ENCODE measurements around the gene IGFALS. TPM values are rescaled to one million over a fixed set of nuclear protein-coding genes. Genes with fewer than 3 reads are reported as not detected.

The IGFALS gene
- total RNA-seq (1 to 10 TPM; 1.1 to 2.2 (median 1.5) TPM), polyA plus RNA-seq (1 to 10 TPM in 2 of 3 donors, under 1 TPM in 1; 0.46 to 2.0 (median 1.2) TPM)

GRCh38 chr16:1793578-1794220, at the start of gene IGFALS:
Gene IGFALS (minus strand): TSS chr16:1793705. CDS start chr16:1793652, 53 bp downstream.
- H3K4me3 ChIP-seq, result no peak within 1 kb of the TSS
- intact Hi-C loops (cut with DNase I), result no loop called here
- H3K9me3 ChIP-seq, result no peaks in the 10 kb centered on the region
- no peak for TF ChIP-seq EP300 (IDR thresholded peaks at IDR 0.05)
- no peak for TF ChIP-seq POLR2AphosphoS5 (IDR thresholded peaks at IDR 0.05)
- TF ChIP-seq CTCF (IDR thresholded peaks at IDR 0.05), result no peak
- no peak for TF ChIP-seq POLR2A (IDR thresholded peaks at IDR 0.05)
- H3K27ac ChIP-seq, result no peak within 1 kb of the TSS
- DNase-seq, result no peak
- no peaks in the 10 kb centered on the region for H3K27me3 ChIP-seq
- no peaks in the 10 kb centered on the region for H3K4me1 ChIP-seq
- 20 to 64% methylated on average over 28 of the region's 28 CpGs for WGBS, 2 donors
- peaks cover 0 to 28% (median 9%) of the 10 kb centered on the region in 4 donors for H3K36me3 ChIP-seq

- no peak overlapping the region for H3K27ac ChIP-seq
- no peaks in the 10 kb centered on the region for H3K9me3 ChIP-seq
- no peaks in the 10 kb centered on the region for H3K27me3 ChIP-seq
- intact Hi-C loops (cut with DNase I), result no loop called here
- 65 to 73% methylated on average over 9 of the region's 9 CpGs for WGBS, 2 donors
- no peak for TF ChIP-seq POLR2A (IDR thresholded peaks at IDR 0.05)
- no peak for TF ChIP-seq CTCF (IDR thresholded peaks at IDR 0.05)
- no peak for TF ChIP-seq EP300 (IDR thresholded peaks at IDR 0.05)
- TF ChIP-seq POLR2AphosphoS5 (IDR thresholded peaks at IDR 0.05), result no peak
- H3K4me1 ChIP-seq, result no peaks in the 10 kb centered on the region
- no peak overlapping the region for H3K4me3 ChIP-seq
- H3K36me3 ChIP-seq, result peaks cover 0 to 5% (median 0%) of the 10 kb centered on the region in 4 donors
- DNase-seq, result no peak
These were observed 46.0 kb upstream of the IGFALS start for GRCh38 chr16:1839554-1839953.

- WGBS, 2 donors, result 82 to 85% methylated on average over 5 of the region's 5 CpGs
- Histone ChIP-seq H3K4me3 (no peak overlapping the region), H3K36me3 (peaks cover 0 to 12% (median 0%) of the 10 kb centered on the region in 4 donors), H3K4me1 (peaks cover 0 to 4% (median 3%) of the 10 kb centered on the region in 4 donors), H3K27ac (no peak overlapping the region), H3K27me3 (no peaks in the 10 kb centered on the region), H3K9me3 (no peaks in the 10 kb centered on the region)
- TF ChIP-seq EP300 (IDR thresholded peaks at IDR 0.05), result no peak
- no peak for TF ChIP-seq CTCF (IDR thresholded peaks at IDR 0.05)
- TF ChIP-seq POLR2A (IDR thresholded peaks at IDR 0.05), result no peak
- no peak for TF ChIP-seq POLR2AphosphoS5 (IDR thresholded peaks at IDR 0.05)
- intact Hi-C loops (cut with DNase I), result no loop called here
- no peak for DNase-seq
These were observed 40.6 kb upstream of the IGFALS start for GRCh38 chr16:1834096-1834495.

- intact Hi-C loops (cut with DNase I), result no loop called here
- Histone ChIP-seq H3K27me3 (no peaks in the 10 kb centered on the region), H3K9me3 (no peaks in the 10 kb centered on the region), H3K4me1 (peaks cover 0 to 16% (median 15%) of the 10 kb centered on the region in 4 donors), H3K36me3 (peaks cover 0 to 13% (median 0%) of the 10 kb centered on the region in 4 donors), H3K4me3 (no peak overlapping the region), H3K27ac (no peak overlapping the region)
- WGBS, 2 donors, result 72 to 83% methylated on average over 9 of the region's 9 CpGs
- DNase-seq, result no peak
- no peak for TF ChIP-seq EP300 (IDR thresholded peaks at IDR 0.05)
- no peak for TF ChIP-seq POLR2A (IDR thresholded peaks at IDR 0.05)
- TF ChIP-seq POLR2AphosphoS5 (IDR thresholded peaks at IDR 0.05), result no peak
- TF ChIP-seq CTCF (IDR thresholded peaks at IDR 0.05), result no peak
These were observed 39.4 kb upstream of the IGFALS start for GRCh38 chr16:1832838-1833454.

Data from sigmoid colon (tissue), 7 donors.